ENCODE measurements around the gene EPHB2.

The EPHB2 gene

DNA sequence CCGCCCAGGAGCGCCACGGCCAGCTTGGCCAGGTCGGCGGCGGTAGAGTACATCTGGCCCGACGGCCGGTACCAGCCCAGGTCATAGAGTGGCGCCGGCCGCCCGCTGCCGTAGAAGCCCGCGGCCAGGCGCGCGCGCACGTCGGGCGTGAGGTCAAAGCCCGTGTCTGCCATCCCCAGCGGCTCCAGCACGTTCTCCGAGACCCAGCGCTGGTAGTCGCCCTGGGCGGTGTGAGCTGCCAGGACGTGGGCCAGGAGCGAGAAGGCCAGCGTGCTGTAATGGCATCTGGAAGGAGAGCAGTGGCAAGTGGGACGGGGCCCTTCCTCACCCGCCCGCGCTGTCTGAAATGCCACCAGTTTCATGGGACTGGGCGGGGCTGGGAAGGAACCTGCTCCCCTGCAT is 243.1 kb downstream of the EPHB2 start:
- Histone ChIP-seq H3K27me3 (replicated peaks; ENCODE audit: control insufficient read depth, insufficient read depth, low read length) (peaks cover 50% of the 10 kb centered on the region), H3K9ac (ENCODE audit: low read length) (no peak overlapping the region), H3K4me3 (ENCODE audit: low read length) (no peak overlapping the region), H3K4me1 (ENCODE audit: control insufficient read depth, insufficient read depth, low read length) (peaks cover 8% of the 10 kb centered on the region), H3K36me3 (ENCODE audit: control insufficient read depth, insufficient read depth, low read length, severe bottlenecking) (no peaks in the 10 kb centered on the region), H3K9me3 (ENCODE audit: control insufficient read depth, low read length) (no peaks in the 10 kb centered on the region)
- DNase-seq (ENCODE audit: low read depth): no peak

DNA sequence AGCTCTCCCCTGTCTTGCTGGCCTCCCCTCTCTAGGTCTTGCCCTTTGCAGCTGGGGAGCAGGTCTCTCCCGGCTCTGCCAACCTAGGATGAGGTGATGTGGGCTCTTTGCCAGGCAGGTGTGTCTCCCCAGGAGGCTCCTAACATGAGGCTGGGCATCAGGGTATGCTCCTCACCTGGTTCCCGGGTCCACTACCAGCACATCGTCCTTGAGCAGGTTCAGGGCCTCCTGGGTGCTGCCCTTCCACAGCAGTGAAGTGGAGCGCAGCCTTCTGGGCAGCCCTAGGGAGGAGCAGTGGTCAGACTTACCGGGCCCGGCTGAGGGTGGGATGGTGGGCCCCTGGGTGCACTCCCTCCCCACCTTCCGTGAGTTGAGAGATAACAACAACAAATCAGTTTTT is 244.5 kb downstream of the EPHB2 start:
- no peak for DNase-seq (ENCODE audit: low read depth)
- peaks cover 59% of the 10 kb centered on the region for H3K27me3 ChIP-seq (replicated peaks; ENCODE audit: control insufficient read depth, insufficient read depth, low read length)

DNA sequence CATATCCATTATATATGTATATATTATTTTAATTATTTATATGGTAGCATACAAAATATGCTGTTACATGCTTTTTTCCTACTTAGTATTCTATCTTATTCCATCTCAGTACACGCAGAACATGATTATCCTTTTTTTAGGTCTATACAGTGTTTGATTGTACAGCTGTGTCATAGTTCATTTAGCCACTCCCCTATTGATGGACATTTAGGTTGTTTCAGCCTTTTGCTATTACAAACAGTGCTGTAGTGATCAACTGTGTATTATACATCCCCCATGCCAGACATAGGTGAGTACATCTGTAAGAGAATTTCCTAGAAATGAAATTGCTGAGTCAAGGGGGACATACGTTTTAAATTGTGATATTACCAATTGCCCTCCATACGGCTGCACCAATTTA is 246.4 kb downstream of the EPHB2 start:
- Histone ChIP-seq H3K9ac (ENCODE audit: low read length) (no peak overlapping the region), H3K4me1 (ENCODE audit: control insufficient read depth, insufficient read depth, low read length) (no peaks in the 10 kb centered on the region), H3K4me3 (ENCODE audit: low read length) (no peak overlapping the region), H3K9me3 (ENCODE audit: control insufficient read depth, low read length) (no peaks in the 10 kb centered on the region), H3K36me3 (ENCODE audit: control insufficient read depth, insufficient read depth, low read length, severe bottlenecking) (no peaks in the 10 kb centered on the region), H3K27me3 (replicated peaks; ENCODE audit: control insufficient read depth, insufficient read depth, low read length) (peaks cover 57% of the 10 kb centered on the region)
- DNase-seq (ENCODE audit: low read depth): no peak

More for the DNA sequence above, 244.5 kb downstream of the EPHB2 start:
- Histone ChIP-seq H3K4me3 (ENCODE audit: low read length) (no peak overlapping the region), H3K4me1 (ENCODE audit: control insufficient read depth, insufficient read depth, low read length) (no peaks in the 10 kb centered on the region), H3K9me3 (ENCODE audit: control insufficient read depth, low read length) (no peaks in the 10 kb centered on the region), H3K9ac (ENCODE audit: low read length) (no peak overlapping the region), H3K36me3 (ENCODE audit: control insufficient read depth, insufficient read depth, low read length, severe bottlenecking) (no peaks in the 10 kb centered on the region)

DNA sequence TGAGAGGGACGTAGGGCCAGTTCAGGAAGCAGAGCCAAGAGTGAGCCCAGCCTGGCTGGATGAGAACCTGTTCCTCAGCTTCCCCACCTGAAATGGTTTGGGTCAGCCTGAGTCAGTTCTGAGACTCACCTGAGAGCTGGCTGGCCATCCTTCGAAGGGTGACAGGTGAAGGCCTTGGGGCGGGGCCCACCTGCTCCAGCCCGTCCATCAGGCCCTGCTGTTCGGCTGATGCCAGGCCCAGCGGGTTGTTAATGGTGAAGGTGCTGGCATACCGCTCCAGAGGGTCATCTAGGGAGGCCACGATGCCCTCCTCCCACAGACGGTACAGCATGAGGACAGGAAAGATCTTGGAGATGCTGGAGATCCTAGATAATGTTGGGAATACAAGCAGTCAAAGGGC is 247.9 kb downstream of the EPHB2 start:
- no peak for DNase-seq (ENCODE audit: low read depth)
- Histone ChIP-seq H3K4me1 (ENCODE audit: control insufficient read depth, insufficient read depth, low read length) (no peaks in the 10 kb centered on the region), H3K9me3 (ENCODE audit: control insufficient read depth, low read length) (no peaks in the 10 kb centered on the region), H3K9ac (ENCODE audit: low read length) (no peak overlapping the region), H3K36me3 (ENCODE audit: control insufficient read depth, insufficient read depth, low read length, severe bottlenecking) (no peaks in the 10 kb centered on the region), H3K27me3 (replicated peaks; ENCODE audit: control insufficient read depth, insufficient read depth, low read length) (peaks cover 56% of the 10 kb centered on the region), H3K4me3 (ENCODE audit: low read length) (no peak overlapping the region)

DNA sequence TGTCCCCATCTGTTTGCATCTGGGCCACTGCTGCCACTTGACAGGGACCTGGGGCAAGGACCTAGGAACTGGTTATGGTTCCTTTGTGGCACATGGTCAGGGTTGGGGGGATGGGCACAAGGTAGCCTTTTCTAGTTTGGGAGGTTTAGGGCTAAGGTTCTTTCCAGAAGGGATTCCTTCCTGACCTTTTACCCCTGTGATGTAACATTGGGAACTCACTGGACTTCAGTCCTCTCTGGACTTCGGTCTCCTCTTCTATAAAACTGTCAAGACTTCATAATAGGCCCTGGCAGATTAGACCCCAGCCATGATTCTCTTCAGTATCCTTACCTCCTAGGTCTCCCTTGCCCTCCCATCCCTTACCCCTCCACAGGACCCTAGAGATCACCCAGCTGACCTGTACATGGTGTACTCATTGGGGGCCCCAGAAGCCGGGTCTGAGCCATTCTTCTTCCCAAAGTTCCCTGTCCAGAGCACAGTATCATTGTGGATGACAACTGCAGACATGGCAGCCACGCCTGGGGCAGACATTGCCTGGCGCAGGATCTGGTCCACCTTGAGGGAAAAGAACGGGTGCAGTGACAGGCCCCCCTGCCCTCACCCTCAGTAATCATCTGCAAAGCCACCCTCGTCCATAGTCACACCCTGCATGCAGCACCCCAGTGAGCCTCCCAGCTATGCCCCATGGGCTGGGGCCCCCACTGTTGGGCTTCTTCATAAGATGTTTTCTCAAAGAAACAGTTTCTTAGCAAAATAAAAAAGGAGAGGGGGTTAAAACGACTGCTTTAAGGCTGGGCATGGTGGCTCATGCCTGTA is 249.1 kb downstream of the EPHB2 start:
- DNase-seq (ENCODE audit: low read depth): no peak
- no peaks in the 10 kb centered on the region for H3K36me3 ChIP-seq (ENCODE audit: control insufficient read depth, insufficient read depth, low read length, severe bottlenecking)
- H3K4me1 ChIP-seq (ENCODE audit: control insufficient read depth, insufficient read depth, low read length): no peaks in the 10 kb centered on the region
- peaks cover 52% of the 10 kb centered on the region for H3K27me3 ChIP-seq (replicated peaks; ENCODE audit: control insufficient read depth, insufficient read depth, low read length)
- no peaks in the 10 kb centered on the region for H3K9me3 ChIP-seq (ENCODE audit: control insufficient read depth, low read length)
- no peak overlapping the region for H3K4me3 ChIP-seq (ENCODE audit: low read length)
- no peak overlapping the region for H3K9ac ChIP-seq (ENCODE audit: low read length)

DNA sequence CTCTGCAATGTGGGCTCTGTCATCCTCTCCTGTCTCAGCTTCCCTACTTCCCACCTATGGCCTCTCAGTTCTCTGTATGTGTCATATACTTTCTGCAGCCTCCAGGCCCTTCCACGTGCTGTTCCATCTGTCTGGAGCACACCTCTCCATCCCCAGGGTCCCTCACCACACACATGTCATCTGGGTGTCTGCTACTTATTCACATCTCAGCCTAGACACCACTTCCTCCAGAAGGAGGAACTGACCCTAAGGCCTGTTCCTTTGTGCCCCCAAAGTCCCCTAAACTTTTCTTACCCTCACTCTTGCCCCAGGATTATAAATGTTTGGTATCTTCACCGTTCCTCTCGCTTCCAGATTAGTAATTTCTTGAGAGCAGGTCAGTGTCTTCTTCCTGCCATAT is 251.9 kb downstream of the EPHB2 start:
- Histone ChIP-seq H3K27me3 (replicated peaks; ENCODE audit: control insufficient read depth, insufficient read depth, low read length) (peaks cover 49% of the 10 kb centered on the region), H3K9ac (ENCODE audit: low read length) (no peak overlapping the region), H3K4me3 (ENCODE audit: low read length) (no peak overlapping the region), H3K4me1 (ENCODE audit: control insufficient read depth, insufficient read depth, low read length) (no peaks in the 10 kb centered on the region), H3K9me3 (ENCODE audit: control insufficient read depth, low read length) (peaks cover 10% of the 10 kb centered on the region), H3K36me3 (ENCODE audit: control insufficient read depth, insufficient read depth, low read length, severe bottlenecking) (no peaks in the 10 kb centered on the region)
- no peak for DNase-seq (ENCODE audit: low read depth)

DNA sequence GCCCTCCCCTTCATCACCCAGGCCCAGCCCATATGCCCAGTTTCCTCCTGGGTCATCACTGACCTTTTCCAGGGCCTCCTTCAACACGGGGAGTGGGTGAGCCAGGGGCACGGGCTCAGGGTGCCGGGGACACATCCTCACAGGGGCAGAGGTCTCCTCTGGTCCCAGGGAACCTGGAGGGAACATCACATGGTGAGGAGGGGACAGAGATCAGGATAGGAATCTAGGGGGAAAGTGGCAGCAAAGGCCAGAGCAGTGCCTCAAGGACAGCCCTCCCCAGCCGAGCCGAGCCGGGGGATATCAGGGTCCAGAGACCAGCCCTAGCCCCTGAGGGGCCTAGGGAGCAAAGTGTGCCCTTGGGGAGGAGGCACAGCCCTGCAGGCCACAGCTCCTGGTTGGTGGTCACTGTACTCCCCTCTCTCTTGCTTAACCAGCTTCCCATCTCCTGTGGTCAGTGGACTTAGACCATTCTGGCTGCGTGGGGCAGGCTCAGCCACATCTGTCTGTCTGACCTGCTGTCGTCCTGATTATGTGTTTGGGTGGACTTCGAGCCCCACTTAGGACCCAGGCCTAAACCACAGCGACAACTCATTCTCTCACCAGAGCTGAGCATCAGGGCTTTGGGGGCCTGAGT is 252.5 kb downstream of the EPHB2 start:
- Histone ChIP-seq H3K36me3 (ENCODE audit: control insufficient read depth, insufficient read depth, low read length, severe bottlenecking) (no peaks in the 10 kb centered on the region), H3K27me3 (replicated peaks; ENCODE audit: control insufficient read depth, insufficient read depth, low read length) (peaks cover 55% of the 10 kb centered on the region), H3K9me3 (ENCODE audit: control insufficient read depth, low read length) (peaks cover 10% of the 10 kb centered on the region), H3K9ac (ENCODE audit: low read length) (no peak overlapping the region), H3K4me1 (ENCODE audit: control insufficient read depth, insufficient read depth, low read length) (no peaks in the 10 kb centered on the region), H3K4me3 (ENCODE audit: low read length) (no peak overlapping the region)
- no peak for DNase-seq (ENCODE audit: low read depth)

DNA sequence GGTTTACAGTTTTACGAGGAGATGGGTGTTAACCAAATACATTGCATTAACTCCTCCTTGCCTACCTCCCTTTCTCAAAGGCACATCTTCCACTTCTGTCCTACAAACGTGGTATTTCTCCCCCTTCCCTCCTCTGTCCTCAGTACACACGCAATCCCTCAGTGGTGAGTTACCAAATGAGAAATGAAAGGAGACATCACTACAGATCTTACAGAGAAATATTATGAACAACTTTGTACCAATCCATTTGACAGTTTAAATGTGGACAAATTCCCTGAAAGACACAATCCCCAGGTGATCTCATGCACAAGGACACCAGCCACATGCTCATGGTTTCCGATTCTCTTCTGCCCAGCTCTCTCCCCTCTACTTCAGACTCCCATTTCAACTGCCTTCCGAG is 255.7 kb downstream of the EPHB2 start:
- Histone ChIP-seq H3K9ac (ENCODE audit: low read length) (no peak overlapping the region), H3K27me3 (replicated peaks; ENCODE audit: control insufficient read depth, insufficient read depth, low read length) (peaks cover 66% of the 10 kb centered on the region), H3K36me3 (ENCODE audit: control insufficient read depth, insufficient read depth, low read length, severe bottlenecking) (no peaks in the 10 kb centered on the region), H3K4me1 (ENCODE audit: control insufficient read depth, insufficient read depth, low read length) (peaks cover 9% of the 10 kb centered on the region), H3K9me3 (ENCODE audit: control insufficient read depth, low read length) (peaks cover 10% of the 10 kb centered on the region), H3K4me3 (ENCODE audit: low read length) (no peak overlapping the region)
- no peak for DNase-seq (ENCODE audit: low read depth)

DNA sequence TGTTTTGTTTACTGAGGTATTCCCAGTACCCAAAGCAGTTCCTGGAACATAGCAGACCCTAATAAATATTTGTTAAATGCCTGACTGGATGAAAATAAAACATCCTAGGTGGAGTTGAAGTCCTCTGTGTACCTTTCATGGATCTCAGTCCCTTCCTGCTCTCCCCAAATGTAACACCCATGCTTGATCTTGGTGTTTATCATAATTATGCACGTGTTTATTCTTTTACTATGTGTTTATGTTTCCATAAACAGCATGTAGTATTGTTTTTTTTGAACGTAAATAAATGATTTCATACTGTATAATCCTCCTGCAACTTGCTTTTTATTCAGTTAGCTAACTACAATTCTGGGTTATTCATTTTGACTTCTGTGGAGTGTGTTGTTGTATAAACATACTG is 257.2 kb downstream of the EPHB2 start:
- peaks cover 10% of the 10 kb centered on the region for H3K4me1 ChIP-seq (ENCODE audit: control insufficient read depth, insufficient read depth, low read length)
- DNase-seq (ENCODE audit: low read depth): no peak
- peaks cover 68% of the 10 kb centered on the region for H3K27me3 ChIP-seq (replicated peaks; ENCODE audit: control insufficient read depth, insufficient read depth, low read length)
- H3K36me3 ChIP-seq (ENCODE audit: control insufficient read depth, insufficient read depth, low read length, severe bottlenecking): no peaks in the 10 kb centered on the region
- H3K4me3 ChIP-seq (ENCODE audit: low read length): no peak overlapping the region
- H3K9me3 ChIP-seq (ENCODE audit: control insufficient read depth, low read length): peaks cover 10% of the 10 kb centered on the region
- H3K9ac ChIP-seq (ENCODE audit: low read length): no peak overlapping the region

DNA sequence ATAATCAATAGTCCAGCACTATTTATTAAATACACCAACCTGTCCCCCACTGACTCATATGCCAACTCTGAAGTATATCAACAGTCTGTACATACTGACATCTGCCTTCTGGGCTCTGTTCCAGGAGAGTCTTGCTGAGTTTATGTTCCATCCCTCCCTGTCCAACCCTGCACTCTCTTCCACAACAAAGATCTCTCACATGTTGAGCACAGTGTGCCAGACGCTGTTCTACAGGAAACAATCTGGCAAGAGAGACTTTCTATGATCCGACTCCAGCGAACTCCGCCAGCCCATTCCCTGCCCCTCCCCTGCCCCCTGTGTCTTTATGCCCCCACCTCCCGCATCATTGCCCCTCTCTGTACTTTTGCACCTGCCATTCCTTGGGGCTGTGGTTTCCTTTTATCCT is 258.7 kb downstream of the EPHB2 start:
- Histone ChIP-seq H3K4me3 (ENCODE audit: low read length) (no peak overlapping the region), H3K9me3 (ENCODE audit: control insufficient read depth, low read length) (peaks cover 10% of the 10 kb centered on the region), H3K36me3 (ENCODE audit: control insufficient read depth, insufficient read depth, low read length, severe bottlenecking) (no peaks in the 10 kb centered on the region), H3K27me3 (replicated peaks; ENCODE audit: control insufficient read depth, insufficient read depth, low read length) (peaks cover 63% of the 10 kb centered on the region), H3K4me1 (ENCODE audit: control insufficient read depth, insufficient read depth, low read length) (peaks cover 14% of the 10 kb centered on the region), H3K9ac (ENCODE audit: low read length) (no peak overlapping the region)
- DNase-seq (ENCODE audit: low read depth): peak; percentile 72

DNA sequence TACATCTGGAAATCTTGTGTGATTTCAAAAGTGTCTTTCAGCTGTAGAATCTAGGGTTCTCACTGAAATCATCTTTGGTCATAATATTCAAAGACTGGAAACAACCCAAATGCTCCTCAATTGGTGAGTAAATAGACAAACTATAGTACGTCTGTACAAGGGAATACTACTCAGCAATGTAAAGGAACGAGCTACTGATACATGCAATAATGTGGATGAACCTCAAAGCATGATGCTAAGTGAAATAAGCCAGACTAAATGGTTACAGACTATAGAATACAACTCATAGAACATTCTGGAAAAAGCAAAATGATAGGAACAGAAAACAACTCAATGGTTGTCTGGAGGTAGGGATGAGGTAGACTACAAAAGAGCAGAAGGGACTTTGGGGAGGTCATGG is 259.5 kb downstream of the EPHB2 start:
- DNase-seq (ENCODE audit: low read depth): no peak
- H3K9me3 ChIP-seq (ENCODE audit: control insufficient read depth, low read length): peaks cover 10% of the 10 kb centered on the region

More for the DNA sequence above, 259.5 kb downstream of the EPHB2 start:
- Histone ChIP-seq H3K9ac (ENCODE audit: low read length) (no peak overlapping the region), H3K4me1 (ENCODE audit: control insufficient read depth, insufficient read depth, low read length) (peaks cover 14% of the 10 kb centered on the region), H3K4me3 (ENCODE audit: low read length) (no peak overlapping the region), H3K27me3 (replicated peaks; ENCODE audit: control insufficient read depth, insufficient read depth, low read length) (peaks cover 55% of the 10 kb centered on the region), H3K36me3 (ENCODE audit: control insufficient read depth, insufficient read depth, low read length, severe bottlenecking) (no peaks in the 10 kb centered on the region)
